LoVo (cell line): Measurements from ENCODE around the gene BACE1-AS.
"Not testable (repeated sequence)": the region's sequence is repeated elsewhere in the genome, so short reads cannot be mapped to it uniquely, and the experiment has no call there.

ENCODE experiments used
- DNase-seq: peaks from one replicate; pipeline ENCODE4 v3.0.0-alpha.2; 2016; ENCODE audit warnings: low spot score

The BACE1-AS gene

GRCh38 chr11:117290809-117291396 lies at the start of gene BACE1-AS:
Gene BACE1-AS, plus strand, starts transcription at chr11:117291346.
- DNase-seq = no peak

- no peak for DNase-seq
Measured at GRCh38 chr11:117248341-117248740, 42.8 kb upstream of the BACE1-AS start.

GRCh38 chr11:117249571-117249970 lies 41.6 kb upstream of the BACE1-AS start:
- no peak for DNase-seq

GRCh38 chr11:117251506-117251905 lies 39.6 kb upstream of the BACE1-AS start:
- DNase-seq = no peak

- no peak for DNase-seq
Measured at GRCh38 chr11:117255966-117256365, 35.2 kb upstream of the BACE1-AS start.

- DNase-seq = no peak
Measured at GRCh38 chr11:117256573-117256972, 34.6 kb upstream of the BACE1-AS start.

- no peak for DNase-seq
Measured at GRCh38 chr11:117258576-117258975, 32.6 kb upstream of the BACE1-AS start.

- no peak for DNase-seq
Measured at GRCh38 chr11:117259417-117259816, 31.7 kb upstream of the BACE1-AS start.

- not testable (repeated sequence) for DNase-seq
Measured at GRCh38 chr11:117264624-117265323, 26.4 kb upstream of the BACE1-AS start.

- no peak for DNase-seq
Measured at GRCh38 chr11:117265745-117266144, 25.4 kb upstream of the BACE1-AS start.

- no peak for DNase-seq
Measured at GRCh38 chr11:117269856-117270255, 21.3 kb upstream of the BACE1-AS start.

GRCh38 chr11:117271208-117271607 lies 19.9 kb upstream of the BACE1-AS start:
- DNase-seq = no peak

- DNase-seq = not testable (repeated sequence)
Measured at GRCh38 chr11:117272175-117272574, 19.0 kb upstream of the BACE1-AS start.

GRCh38 chr11:117273550-117274289 lies 17.4 kb upstream of the BACE1-AS start:
- DNase-seq = no peak

GRCh38 chr11:117278347-117278746 lies 12.8 kb upstream of the BACE1-AS start:
- DNase-seq = no peak

- no peak for DNase-seq
Measured at GRCh38 chr11:117279711-117280376, 11.3 kb upstream of the BACE1-AS start.

GRCh38 chr11:117281159-117281558 lies 10.0 kb upstream of the BACE1-AS start:
- DNase-seq = no peak

- no peak for DNase-seq
Measured at GRCh38 chr11:117281869-117282268, 9.3 kb upstream of the BACE1-AS start.

- DNase-seq = no peak
Measured at GRCh38 chr11:117282956-117283355, 8.2 kb upstream of the BACE1-AS start.

- no peak for DNase-seq
Measured at GRCh38 chr11:117284053-117284452, 7.1 kb upstream of the BACE1-AS start.

- DNase-seq = no peak
Measured at GRCh38 chr11:117286588-117286987, 4.6 kb upstream of the BACE1-AS start.

- DNase-seq = no peak
Measured at GRCh38 chr11:117287668-117288067, 3.5 kb upstream of the BACE1-AS start.

- no peak for DNase-seq
Measured at GRCh38 chr11:117289795-117290194, 1.4 kb upstream of the BACE1-AS start.
